ENCODE results near the gene MTX1.
"Not testable (repeated sequence)": the region's sequence is repeated elsewhere in the genome, so short reads cannot be mapped to it uniquely, and the experiment has no call there.

MTX1 gene

GRCh38 chr1:155226910-155227260 is 18.4 kb downstream of the MTX1 start:
- no peak for TF ChIP-seq CTCF (IDR thresholded peaks at IDR 0.05)
- peak overlapping the region; percentile 78 for H3K4me3 ChIP-seq (ENCODE audit: low read depth in 1 of 2, low read length in 1 of 2)
- H3K4me1 ChIP-seq (ENCODE audit: control insufficient read depth in 1 of 2, insufficient read depth in 1 of 2, low read depth in 1 of 2, low read length in 1 of 2) = peaks cover 62 to 72% of the 10 kb centered on the region in 2 experiments
- no peaks in the 10 kb centered on the region for H3K9me3 ChIP-seq
- H3K27me3 ChIP-seq = no peaks in the 10 kb centered on the region
- peak overlapping the region; percentile 80 for H3K27ac ChIP-seq
- H3K36me3 ChIP-seq = no peaks in the 10 kb centered on the region

GRCh38 chr1:155227261-155228095 is 19.0 kb downstream of the MTX1 start:
- no peaks in the 10 kb centered on the region for H3K9me3 ChIP-seq
- H3K4me3 ChIP-seq (ENCODE audit: low read depth in 1 of 2, low read length in 1 of 2) = peak overlapping the region; percentile 78
- peaks cover 3% of the 10 kb centered on the region for H3K36me3 ChIP-seq
- H3K27ac ChIP-seq = peak overlapping the region; percentile 80
- peak; percentile 50 for TF ChIP-seq CTCF (IDR thresholded peaks at IDR 0.05)
- no peaks in the 10 kb centered on the region for H3K27me3 ChIP-seq
- peaks cover 56 to 67% of the 10 kb centered on the region in 2 experiments for H3K4me1 ChIP-seq (ENCODE audit: control insufficient read depth in 1 of 2, insufficient read depth in 1 of 2, low read depth in 1 of 2, low read length in 1 of 2)

GRCh38 chr1:155228096-155228427 is 19.6 kb downstream of the MTX1 start:
- Histone ChIP-seq H3K36me3 (peaks cover 7% of the 10 kb centered on the region), H3K27me3 (no peaks in the 10 kb centered on the region), H3K9me3 (no peaks in the 10 kb centered on the region), H3K27ac (peak overlapping the region; percentile 80), H3K4me3 (ENCODE audit: low read depth in 1 of 2, low read length in 1 of 2) (peak overlapping the region; percentile 78), H3K4me1 (ENCODE audit: control insufficient read depth in 1 of 2, insufficient read depth in 1 of 2, low read depth in 1 of 2, low read length in 1 of 2) (peaks cover 50 to 62% of the 10 kb centered on the region in 2 experiments)
- TF ChIP-seq CTCF (IDR thresholded peaks at IDR 0.05) = no peak

- peak overlapping the region; percentile 14 for H3K27ac ChIP-seq
- peaks cover 19% of the 10 kb centered on the region for H3K36me3 ChIP-seq
- H3K4me1 ChIP-seq (ENCODE audit: control insufficient read depth in 1 of 2, insufficient read depth in 1 of 2, low read depth in 1 of 2, low read length in 1 of 2) = peaks cover 34 to 45% of the 10 kb centered on the region in 2 experiments
- not testable (repeated sequence) for H3K27me3 ChIP-seq; H3K9me3 ChIP-seq; H3K4me3 ChIP-seq (ENCODE audit: low read depth in 1 of 2, low read length in 1 of 2)
Observed at GRCh38 chr1:155231302-155231701, 22.8 kb downstream of the MTX1 start.

GRCh38 chr1:155232001-155232978 is 23.8 kb downstream of the MTX1 start:
- Histone ChIP-seq H3K36me3 (peaks cover 29% of the 10 kb centered on the region), H3K4me1 (ENCODE audit: control insufficient read depth in 1 of 2, insufficient read depth in 1 of 2, low read depth in 1 of 2, low read length in 1 of 2) (peaks cover 33 to 45% of the 10 kb centered on the region in 2 experiments), H3K27ac (peak overlapping the region; percentile 35)
- not testable (repeated sequence) for H3K4me3 ChIP-seq (ENCODE audit: low read depth in 1 of 2, low read length in 1 of 2); H3K9me3 ChIP-seq; H3K27me3 ChIP-seq

GRCh38 chr1:155233502-155233901 is 25.0 kb downstream of the MTX1 start:
- H3K9me3 ChIP-seq; H3K4me3 ChIP-seq (ENCODE audit: low read depth in 1 of 2, low read length in 1 of 2); H3K27me3 ChIP-seq: not testable (repeated sequence)
- Histone ChIP-seq H3K36me3 (peaks cover 40% of the 10 kb centered on the region), H3K27ac (peak overlapping the region; percentile 35), H3K4me1 (ENCODE audit: control insufficient read depth in 1 of 2, insufficient read depth in 1 of 2, low read depth in 1 of 2, low read length in 1 of 2) (peaks cover 33 to 44% of the 10 kb centered on the region in 2 experiments)

GRCh38 chr1:155235375-155235774 is 26.9 kb downstream of the MTX1 start:
- Histone ChIP-seq H3K36me3 (peaks cover 55% of the 10 kb centered on the region), H3K4me1 (ENCODE audit: control insufficient read depth in 1 of 2, insufficient read depth in 1 of 2, low read depth in 1 of 2, low read length in 1 of 2) (peaks cover 52 to 60% of the 10 kb centered on the region in 2 experiments), H3K27ac (peak overlapping the region; percentile 80), H3K4me3 (ENCODE audit: low read depth in 1 of 2, low read length in 1 of 2) (peak overlapping the region in 1 of 2 experiments; percentile 8)
- H3K27me3 ChIP-seq, H3K9me3 ChIP-seq: not testable (repeated sequence)

Measured in neutrophil (primary cell).